Testis (tissue), 3 donors: ENCODE measurements around the gene HOXB1. TPM values are rescaled to one million over a fixed set of nuclear protein-coding genes. Genes with fewer than 3 reads are reported as not detected.
A peak's percentile ranks its signal among the peaks of the same experiment; 100 is the strongest.

Source experiments
- DNase-seq: peaks from one replicate; pipeline ENCODE4 v3.0.0-alpha.2; 2019
- H3K27ac ChIP-seq, 2 donors: fragments of 200-600 bp; sonication (generic); one replicate each; pipeline ENCODE4 v1.5.1; 2019
- H3K27me3 ChIP-seq: fragments of 200-600 bp; sonication (generic); one replicate; pipeline ENCODE4 v1.5.1; 2019
- H3K36me3 ChIP-seq: fragments of 200-600 bp; sonication (generic); one replicate; pipeline ENCODE4 v1.5.1; 2017; ENCODE audit warnings: low read depth; ENCODE audit errors: missing control alignments
- H3K4me1 ChIP-seq: fragments of 200-600 bp; sonication (generic); one replicate; pipeline ENCODE4 v1.5.1; 2019
- H3K4me3 ChIP-seq, 2 donors: fragments of 200-600 bp; sonication (generic); one replicate each; pipeline ENCODE4 v1.5.1; 2017 to 2019
- H3K9me3 ChIP-seq: fragments of 200-600 bp; sonication (generic); one replicate; pipeline ENCODE4 v1.5.1; 2017
- POLR2A ChIP-seq: fragments of 450-650 bp; IDR thresholded peaks from one replicate; pipeline ENCODE4 v1.6.1; 2017; ENCODE audit warnings: antibody characterized with exemption, mild to moderate bottlenecking, moderate library complexity
- WGBS, 2 donors: methylation state at CpG; one replicate each; pipeline ENCODE4 v1.1.5; 2018; 5-methylcytosine and 5-hydroxymethylcytosine counted together
- intact Hi-C: fragments of 100-400 bp; cut with DNase I; formaldehyde crosslinking; loops from one replicate; pipeline ENCODE4 v1.15.1; 2023; ENCODE audit warnings: low total_unique reads
- polyA plus RNA-seq: library from polyadenylated mRNA; stranded (reverse); fragments of 350-450 nt; fragmentation: Illumina TruSeq; extraction: RNeasy Lipid Tissue Mini Kit (QIAGEN cat#74804); gene quantifications from one replicate; pipeline ENCODE4 v1.2.3, GENCODE V29; 2014; ENCODE audit warnings: low read depth, low replicate concordance; ENCODE audit not compliant: insufficient read depth
- total RNA-seq, 2 donors: library from RNA; depleted of rRNA; stranded (reverse); fragments of >200 nt; gene quantifications; one replicate each; pipeline ENCODE4 v1.2.3, GENCODE V29; 2016
- TF ChIP-seq, protein P1 (sequence below), 3 experiments: fragments of 450-650 bp in 2 of 3; fragments of 200-600 bp in 1 of 3; sonication (generic) in 1 of 3; IDR thresholded peaks; one replicate each; pipeline ENCODE4 v1.5.1; 2016 to 2019; ENCODE audit warnings: antibody characterized with exemption in 3 of 3, mild to moderate bottlenecking in 2 of 3, moderate library complexity in 1 of 3

The HOXB1 gene
- total and polyA plus RNA-seq, 3 donors from 2014 or later: 1.1 TPM; not detected in 2

DNA sequence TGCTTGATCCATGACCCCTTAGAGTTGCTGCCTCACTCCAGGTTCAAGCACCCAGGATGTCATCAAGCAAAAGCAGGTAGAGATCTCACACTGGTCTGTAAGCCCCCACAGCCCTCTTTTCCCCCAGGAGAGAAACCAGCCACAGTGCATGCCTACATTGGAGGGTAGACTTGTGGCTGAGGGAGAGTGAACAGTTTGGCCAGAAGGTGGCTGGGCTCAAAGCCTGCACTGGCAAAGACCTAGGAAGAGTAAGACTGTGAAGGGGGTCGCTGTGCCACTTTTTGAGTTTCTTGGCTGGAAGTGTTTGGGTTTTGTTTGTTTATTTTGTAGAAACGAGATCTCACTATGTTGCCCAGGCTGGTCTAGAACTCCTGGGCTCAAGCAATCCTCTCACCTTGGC, 28.5 kb downstream of the HOXB1 start:
- intact Hi-C loops: no loop called here
- Histone ChIP-seq H3K27ac (no peak overlapping the region), H3K27me3 (no peaks in the 10 kb centered on the region), H3K9me3 (no peaks in the 10 kb centered on the region), H3K4me3 (no peak overlapping the region), H3K4me1 (no peaks in the 10 kb centered on the region), H3K36me3 (no peaks in the 10 kb centered on the region)
- WGBS, 2 donors: 74 to 92% methylated on average over 2 of the region's 2 CpGs
- DNase-seq: no peak
- no peak for TF ChIP-seq POLR2A
- TF ChIP-seq, protein P1, sequence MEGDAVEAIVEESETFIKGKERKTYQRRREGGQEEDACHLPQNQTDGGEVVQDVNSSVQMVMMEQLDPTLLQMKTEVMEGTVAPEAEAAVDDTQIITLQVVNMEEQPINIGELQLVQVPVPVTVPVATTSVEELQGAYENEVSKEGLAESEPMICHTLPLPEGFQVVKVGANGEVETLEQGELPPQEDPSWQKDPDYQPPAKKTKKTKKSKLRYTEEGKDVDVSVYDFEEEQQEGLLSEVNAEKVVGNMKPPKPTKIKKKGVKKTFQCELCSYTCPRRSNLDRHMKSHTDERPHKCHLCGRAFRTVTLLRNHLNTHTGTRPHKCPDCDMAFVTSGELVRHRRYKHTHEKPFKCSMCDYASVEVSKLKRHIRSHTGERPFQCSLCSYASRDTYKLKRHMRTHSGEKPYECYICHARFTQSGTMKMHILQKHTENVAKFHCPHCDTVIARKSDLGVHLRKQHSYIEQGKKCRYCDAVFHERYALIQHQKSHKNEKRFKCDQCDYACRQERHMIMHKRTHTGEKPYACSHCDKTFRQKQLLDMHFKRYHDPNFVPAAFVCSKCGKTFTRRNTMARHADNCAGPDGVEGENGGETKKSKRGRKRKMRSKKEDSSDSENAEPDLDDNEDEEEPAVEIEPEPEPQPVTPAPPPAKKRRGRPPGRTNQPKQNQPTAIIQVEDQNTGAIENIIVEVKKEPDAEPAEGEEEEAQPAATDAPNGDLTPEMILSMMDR (IDR thresholded peaks at IDR 0.05): no peak

DNA sequence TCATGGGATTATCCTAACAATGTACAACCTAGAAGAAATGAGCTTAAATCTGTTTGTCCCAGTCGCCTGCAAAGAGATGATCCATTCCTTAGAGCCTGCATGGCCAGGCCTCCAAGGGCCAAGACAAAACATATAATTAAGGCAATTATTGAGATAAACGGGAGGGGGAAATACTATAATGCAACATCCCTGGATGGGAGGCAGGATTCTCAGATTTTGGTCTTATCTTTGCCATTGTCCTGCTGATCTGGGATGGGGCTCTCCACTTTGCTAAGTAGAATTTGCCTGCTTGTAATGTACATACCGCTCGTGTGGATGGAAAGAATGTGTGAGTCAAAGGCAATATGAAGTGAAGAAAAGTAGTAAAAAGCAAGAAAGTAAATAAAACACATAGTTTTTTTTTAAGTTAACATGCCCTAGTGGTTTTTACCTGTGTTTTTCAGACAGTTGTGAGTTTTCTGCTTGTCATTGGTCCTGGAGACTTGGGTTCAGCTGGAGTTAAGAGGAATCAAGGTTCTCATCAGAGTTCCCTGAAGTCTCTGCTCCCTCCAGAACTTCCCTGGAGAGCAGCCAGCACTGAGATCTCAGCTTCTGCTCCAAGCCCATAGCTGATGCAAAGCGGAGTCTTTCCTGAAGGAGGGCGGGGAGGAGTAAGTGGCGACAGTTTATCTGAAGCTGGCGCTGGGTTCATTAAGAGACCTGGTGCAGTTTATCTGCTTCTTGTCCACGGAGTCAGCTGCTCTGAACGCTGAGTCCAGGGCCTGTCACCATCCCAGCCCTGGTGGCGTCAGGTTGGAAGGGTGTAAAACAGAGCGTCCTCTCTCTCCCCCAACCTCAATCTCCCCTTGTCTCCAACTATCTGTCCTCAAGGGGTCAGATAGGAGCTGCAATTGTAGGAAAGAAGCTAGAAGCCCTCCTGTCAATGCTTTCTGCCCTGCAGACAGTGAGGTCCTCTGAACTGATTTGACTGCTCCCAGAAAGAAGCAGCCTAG, 30.1 kb downstream of the HOXB1 start:
- Histone ChIP-seq H3K27ac (no peak overlapping the region), H3K36me3 (no peaks in the 10 kb centered on the region), H3K4me3 (no peak overlapping the region), H3K9me3 (no peaks in the 10 kb centered on the region), H3K27me3 (no peaks in the 10 kb centered on the region), H3K4me1 (no peaks in the 10 kb centered on the region)
- intact Hi-C loops: no loop called here
- peak; percentile 15 for DNase-seq
- WGBS, 2 donors: 53 to 55% methylated on average over 12 of the region's 12 CpGs
- TF ChIP-seq, protein P1 (IDR thresholded peaks at IDR 0.05): no peak

DNA sequence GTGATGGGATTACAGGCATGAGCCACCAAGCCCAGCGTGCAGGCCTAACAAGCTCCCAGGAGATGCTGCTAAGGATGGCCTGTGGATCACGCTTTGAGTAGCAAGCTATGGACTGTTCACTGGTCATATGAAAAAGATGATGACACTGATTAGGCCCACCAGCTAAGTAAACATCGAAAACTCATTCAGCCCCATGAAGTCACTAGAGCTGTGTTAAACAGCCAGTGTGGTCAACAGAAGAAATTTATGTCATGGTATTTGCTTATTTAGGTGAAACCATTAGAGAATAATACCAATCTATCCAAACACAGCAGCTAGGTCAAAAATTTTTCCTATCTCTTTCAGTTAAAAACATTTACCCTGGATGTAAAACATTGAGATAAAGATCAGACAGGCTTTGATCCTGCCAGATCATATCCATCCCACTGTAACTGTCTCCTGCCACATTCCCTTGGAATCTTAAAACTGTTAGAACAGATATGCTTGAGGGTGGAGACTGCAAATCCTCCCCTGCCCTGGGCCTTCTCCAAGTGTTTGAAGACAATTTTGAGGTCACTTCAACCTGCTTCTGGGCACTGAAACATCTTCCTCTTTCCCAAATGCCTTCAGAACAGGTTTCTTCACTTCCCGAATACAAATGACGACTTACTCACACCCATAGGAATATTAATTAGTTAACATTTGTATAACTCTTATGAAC, 30.9 kb downstream of the HOXB1 start:
- DNase-seq: no peak
- no peaks in the 10 kb centered on the region for H3K27me3 ChIP-seq
- H3K36me3 ChIP-seq: no peaks in the 10 kb centered on the region
- no peak overlapping the region for H3K27ac ChIP-seq
- no peak overlapping the region for H3K4me3 ChIP-seq
- H3K4me1 ChIP-seq: no peaks in the 10 kb centered on the region
- TF ChIP-seq, protein P1 (IDR thresholded peaks at IDR 0.05): no peak
- TF ChIP-seq POLR2A: no peak
- no peaks in the 10 kb centered on the region for H3K9me3 ChIP-seq
- WGBS, 2 donors: 86 to 92% methylated on average over 5 of the region's 5 CpGs
- intact Hi-C loops: loop anchor here (10.0 kb wide), 1 partner anchor 95 kb away; the partner anchor contains the start of genes HOXB3 and HOXB5

DNA sequence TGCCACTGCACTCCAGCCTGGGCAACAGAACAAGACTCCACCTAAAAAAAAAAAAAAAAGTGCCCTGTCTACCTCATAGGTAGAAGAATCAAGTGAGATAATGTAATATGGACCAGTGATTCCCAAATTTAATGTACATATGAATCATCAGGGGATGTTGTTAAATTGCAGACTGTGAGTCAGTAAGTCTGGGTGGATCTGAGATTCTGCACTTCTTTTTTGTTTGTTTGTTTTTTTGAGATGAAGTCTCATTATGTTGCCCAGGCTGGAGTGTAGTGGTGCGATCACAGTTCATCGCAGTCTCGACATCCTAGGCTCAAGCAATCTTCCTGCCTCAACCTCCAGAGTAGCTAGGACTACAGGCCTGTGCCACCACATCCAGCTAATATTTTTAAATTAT, 31.6 kb downstream of the HOXB1 start:
- intact Hi-C loops: loop anchor here (10.0 kb wide), 1 partner anchor 96 kb away; the partner anchor contains the start of genes HOXB3 and HOXB5
- TF ChIP-seq, protein P1 (IDR thresholded peaks at IDR 0.05): no peak
- no peaks in the 10 kb centered on the region for H3K36me3 ChIP-seq
- H3K4me3 ChIP-seq: no peak overlapping the region
- DNase-seq: no peak
- no peak overlapping the region for H3K27ac ChIP-seq
- no peaks in the 10 kb centered on the region for H3K9me3 ChIP-seq
- H3K4me1 ChIP-seq: no peaks in the 10 kb centered on the region
- no peaks in the 10 kb centered on the region for H3K27me3 ChIP-seq
- 96 to 100% methylated on average over 3 of the region's 3 CpGs for WGBS, 2 donors
